ENCODE measurements around the gene SLC9A5.

SLC9A5 gene

DNA sequence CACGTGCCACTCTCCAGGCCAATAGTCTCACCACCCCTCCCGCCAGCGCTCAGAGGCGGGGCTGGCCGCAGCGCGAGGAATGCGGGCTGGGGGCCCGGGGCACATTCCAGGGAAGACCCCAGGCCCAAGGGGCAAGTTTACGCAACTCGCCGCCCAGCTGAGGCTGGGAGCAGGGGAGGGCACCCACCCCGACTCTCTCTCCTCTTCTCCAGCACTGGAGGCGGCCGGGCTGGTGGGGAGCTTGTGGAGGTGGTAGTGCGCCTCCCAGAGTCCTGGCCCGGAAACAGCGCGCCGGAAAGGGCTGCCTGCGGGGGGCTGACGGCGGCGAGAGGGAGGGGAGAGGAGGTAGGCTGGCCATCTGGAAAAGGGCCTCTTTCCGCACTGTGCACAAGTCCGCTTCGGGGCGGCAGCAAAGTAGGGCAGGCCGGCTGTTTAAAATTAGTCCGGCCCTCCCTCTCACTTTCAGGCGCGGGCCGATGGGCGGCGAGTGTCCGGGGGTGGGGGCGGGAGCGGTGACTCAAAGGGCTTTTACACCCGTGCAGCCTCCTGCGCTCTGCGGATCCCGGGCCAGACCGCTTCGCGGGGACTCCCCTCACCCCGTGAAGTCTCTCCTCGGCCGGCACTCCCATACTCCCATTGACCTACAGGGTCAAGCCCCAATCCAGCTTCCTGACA, 2.6 kb upstream of the SLC9A5 start:
- Histone ChIP-seq H3K9me3 (no peaks in the 10 kb centered on the region), H3K27ac (peak overlapping the region; percentile 84), H3K9ac (peak overlapping the region; percentile 84), H4K20me1 (peaks cover 51% of the 10 kb centered on the region), H3K27me3 (peaks cover 28% of the 10 kb centered on the region), H3K4me1 (peaks cover 86% of the 10 kb centered on the region), H3K4me3 (peak overlapping the region; percentile 92), H3K4me2 (peak overlapping the region; percentile 100), H3K36me3 (peaks cover 13% of the 10 kb centered on the region)
- TF ChIP-seq Cebpa-rat (IDR thresholded peaks at IDR 0.05) = no peak

- no peak for TF ChIP-seq Cebpa-rat (IDR thresholded peaks at IDR 0.05)
- peak overlapping the region; percentile 84 for H3K27ac ChIP-seq
- H3K4me3 ChIP-seq = peak overlapping the region; percentile 92
- no peaks in the 10 kb centered on the region for H3K9me3 ChIP-seq
- peak overlapping the region; percentile 84 for H3K9ac ChIP-seq
- H3K27me3 ChIP-seq = peaks cover 28% of the 10 kb centered on the region
- peaks cover 81% of the 10 kb centered on the region for H3K4me1 ChIP-seq
- H3K4me2 ChIP-seq = peak overlapping the region; percentile 100
- peaks cover 45% of the 10 kb centered on the region for H4K20me1 ChIP-seq
- peaks cover 7% of the 10 kb centered on the region for H3K36me3 ChIP-seq
Observed at GRCh38 chr16:67246756-67247191, 2.0 kb upstream of the SLC9A5 start.

- H3K9me3 ChIP-seq = no peaks in the 10 kb centered on the region
- peak within 1 kb of the TSS; percentile 84 for H3K27ac ChIP-seq
- H4K20me1 ChIP-seq = peaks cover 39% of the 10 kb centered on the region
- peak within 1 kb of the TSS; percentile 84 for H3K9ac ChIP-seq
- H3K4me1 ChIP-seq = peaks cover 75% of the 10 kb centered on the region
- peaks cover under 1% of the 10 kb centered on the region; the same call in 1 of the 2 replicates for H3K36me3 ChIP-seq
- peak within 1 kb of the TSS; percentile 100 for H3K4me2 ChIP-seq
- TF ChIP-seq Cebpa-rat (IDR thresholded peaks at IDR 0.05) = no peak
- H3K27me3 ChIP-seq = peaks cover 28% of the 10 kb centered on the region
- H3K4me3 ChIP-seq = peak within 1 kb of the TSS; percentile 92
Observed at GRCh38 chr16:67247192-67248072, 1.3 kb upstream of the SLC9A5 start, which contains the start of gene FHOD1. Gene FHOD1, minus strand, starts transcription at chr16:67247481. Its CDS starts 71 bp downstream, at chr16:67247410.

- no peak for TF ChIP-seq Cebpa-rat (IDR thresholded peaks at IDR 0.05)
- Histone ChIP-seq H3K27ac (peak overlapping the region; percentile 18; the same call in 1 of the 2 replicates), H3K9me3 (no peaks in the 10 kb centered on the region), H3K4me3 (peak overlapping the region; percentile 92), H3K4me2 (peak overlapping the region; percentile 100), H4K20me1 (peaks cover 33% of the 10 kb centered on the region), H3K36me3 (no peaks in the 10 kb centered on the region), H3K4me1 (peaks cover 75% of the 10 kb centered on the region), H3K9ac (peak overlapping the region; percentile 84), H3K27me3 (peaks cover 28% of the 10 kb centered on the region)
Observed at GRCh38 chr16:67248073-67248400, 742 bp upstream of the SLC9A5 start.

- Histone ChIP-seq H3K4me1 (peaks cover 61% of the 10 kb centered on the region), H3K4me2 (peak overlapping the region; percentile 100), H3K36me3 (no peaks in the 10 kb centered on the region), H4K20me1 (peaks cover 21% of the 10 kb centered on the region), H3K9me3 (no peaks in the 10 kb centered on the region), H3K27ac (0 out of 2 replicates have a peak overlapping the region, but pooled peaks have one; percentile 18), H3K4me3 (peak overlapping the region; percentile 92), H3K27me3 (peaks cover 28% of the 10 kb centered on the region), H3K9ac (peak overlapping the region; percentile 84)
- no peak for TF ChIP-seq Cebpa-rat (IDR thresholded peaks at IDR 0.05)
Observed at GRCh38 chr16:67249178-67250044, 632 bp downstream of the SLC9A5 start.

DNA sequence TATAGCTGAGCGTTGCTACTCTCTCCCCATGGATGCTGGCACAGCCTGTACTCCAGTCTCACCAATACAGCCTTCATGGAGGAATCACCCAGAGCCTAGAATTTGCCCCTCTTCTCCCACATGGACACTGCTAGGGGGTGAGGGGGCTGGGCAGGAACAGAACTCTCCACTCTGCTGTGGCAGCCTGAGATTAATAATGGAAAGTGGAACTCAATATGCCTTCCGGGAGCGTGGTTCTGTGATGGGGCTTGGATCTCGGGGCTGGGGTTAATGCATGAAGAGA, 1.2 kb downstream of the SLC9A5 start:
- Histone ChIP-seq H3K4me2 (peak overlapping the region; percentile 100), H3K9ac (no peak overlapping the region)
- no peak for TF ChIP-seq Cebpa-rat (IDR thresholded peaks at IDR 0.05)

DNA sequence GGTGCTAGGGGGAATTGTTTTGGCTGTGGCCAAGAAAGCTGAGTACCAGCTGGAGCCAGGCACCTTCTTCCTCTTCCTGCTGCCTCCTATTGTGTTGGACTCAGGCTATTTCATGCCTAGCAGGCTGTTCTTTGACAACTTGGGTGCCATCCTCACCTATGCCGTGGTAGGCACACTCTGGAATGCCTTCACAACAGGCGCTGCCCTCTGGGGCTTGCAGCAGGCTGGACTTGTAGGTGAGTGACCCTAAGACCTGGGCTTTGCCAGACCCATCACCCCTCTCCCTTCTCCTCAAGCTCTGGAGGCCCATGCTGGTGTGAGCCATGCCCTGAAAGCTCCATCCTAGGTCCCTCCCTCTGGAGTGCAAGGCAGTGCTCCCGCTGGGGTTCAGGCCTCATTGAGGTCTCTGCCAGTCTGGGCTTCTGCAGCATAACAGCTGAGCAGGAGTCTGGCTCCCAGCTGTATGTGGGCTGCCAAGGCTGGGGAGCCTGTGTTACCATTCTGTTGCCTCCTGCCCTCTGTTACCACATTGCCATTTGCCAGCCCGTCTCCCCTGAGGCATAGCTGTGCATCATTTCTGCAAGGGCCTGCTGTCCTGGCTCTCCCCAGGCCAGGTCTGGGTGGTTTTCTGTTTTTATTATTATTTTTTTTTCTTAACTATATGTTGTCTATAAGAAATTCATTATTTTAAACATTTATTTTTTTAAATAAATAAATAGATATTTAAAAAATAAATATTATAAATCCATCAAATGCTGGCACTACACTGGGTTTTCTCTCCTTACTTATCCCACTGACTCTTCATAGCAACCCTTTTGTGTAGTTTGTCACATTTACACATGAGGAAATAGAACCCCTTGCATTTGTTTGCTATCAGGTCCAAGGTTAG, 4.1 kb downstream of the SLC9A5 start:
- peaks cover 28% of the 10 kb centered on the region for H3K27me3 ChIP-seq
- no peaks in the 10 kb centered on the region for H3K9me3 ChIP-seq
- peaks cover 39% of the 10 kb centered on the region for H3K4me1 ChIP-seq
- no peak overlapping the region for H3K4me3 ChIP-seq
- no peak overlapping the region for H3K9ac ChIP-seq
- no peak overlapping the region for H3K27ac ChIP-seq
- H3K4me2 ChIP-seq = no peak overlapping the region
- no peak for TF ChIP-seq Cebpa-rat (IDR thresholded peaks at IDR 0.05)
- no peaks in the 10 kb centered on the region; the same call in 1 of the 2 replicates for H4K20me1 ChIP-seq
- H3K36me3 ChIP-seq = no peaks in the 10 kb centered on the region

More for the DNA sequence above, 1.2 kb downstream of the SLC9A5 start:
- Histone ChIP-seq H3K9me3 (no peaks in the 10 kb centered on the region), H3K36me3 (no peaks in the 10 kb centered on the region), H3K27me3 (peaks cover 28% of the 10 kb centered on the region), H3K27ac (no peak overlapping the region), H3K4me3 (no peak overlapping the region), H4K20me1 (peaks cover 15% of the 10 kb centered on the region), H3K4me1 (peaks cover 55% of the 10 kb centered on the region)

DNA sequence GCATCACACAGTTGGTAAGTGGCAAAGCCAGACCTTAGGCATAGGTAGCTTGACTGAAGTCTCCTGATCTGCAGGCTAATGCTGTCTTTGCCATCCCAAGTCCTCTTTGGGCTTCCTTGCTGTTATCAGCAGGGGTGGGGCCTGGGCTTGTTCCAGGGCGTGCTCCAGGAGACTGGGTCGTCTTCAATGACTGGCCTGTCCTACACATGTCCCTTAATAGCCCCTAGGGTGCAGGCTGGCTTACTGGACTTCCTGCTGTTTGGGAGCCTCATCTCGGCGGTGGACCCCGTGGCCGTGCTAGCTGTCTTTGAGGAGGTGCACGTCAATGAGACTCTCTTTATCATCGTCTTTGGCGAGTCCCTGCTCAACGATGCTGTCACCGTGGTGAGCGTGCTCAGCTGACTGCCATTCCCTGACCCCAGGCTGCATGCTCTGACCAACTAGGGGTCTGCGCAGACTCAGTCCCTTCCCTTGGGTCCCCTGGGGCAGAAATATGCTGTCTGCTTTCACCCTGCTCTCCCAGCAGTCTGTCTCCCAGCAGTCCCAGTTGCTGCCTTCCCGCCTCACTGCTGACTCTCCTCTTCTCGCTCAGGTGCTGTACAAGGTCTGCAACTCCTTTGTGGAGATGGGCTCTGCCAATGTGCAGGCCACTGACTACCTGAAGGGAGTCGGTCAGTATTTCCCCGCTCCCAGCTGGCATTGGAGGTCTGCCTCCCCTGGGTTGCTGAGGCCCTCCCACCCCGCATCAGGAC, 6.2 kb downstream of the SLC9A5 start:
- peaks cover 19% of the 10 kb centered on the region for H3K4me1 ChIP-seq
- H3K4me3 ChIP-seq = no peak overlapping the region
- peaks cover 9% of the 10 kb centered on the region for H3K27me3 ChIP-seq
- H3K27ac ChIP-seq = no peak overlapping the region
- H4K20me1 ChIP-seq = no peaks in the 10 kb centered on the region
- no peaks in the 10 kb centered on the region for H3K36me3 ChIP-seq
- no peak overlapping the region for H3K4me2 ChIP-seq
- TF ChIP-seq Cebpa-rat (IDR thresholded peaks at IDR 0.05) = no peak
- H3K9me3 ChIP-seq = no peaks in the 10 kb centered on the region
- no peak overlapping the region for H3K9ac ChIP-seq
